ENCODE measurements around the gene CST3.

DNA sequence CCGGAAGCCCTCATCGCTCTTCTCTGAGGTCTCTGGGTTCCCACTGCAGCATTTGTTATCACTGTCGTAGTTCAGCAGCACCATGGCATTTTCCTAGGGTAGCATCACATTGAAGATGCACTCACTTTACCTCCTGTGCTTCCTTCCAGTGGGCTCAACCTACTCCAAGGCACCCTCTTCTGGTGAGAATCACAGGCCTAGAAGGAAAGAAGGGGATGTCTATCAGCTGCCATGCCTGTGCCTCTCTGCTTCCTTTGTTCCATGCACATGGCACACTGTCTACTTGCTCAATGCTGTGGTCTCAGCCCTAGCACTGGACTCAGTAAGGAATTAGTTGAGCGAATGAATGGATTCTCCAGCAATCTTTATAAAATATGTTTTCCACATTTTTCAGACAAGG, 28.4 kb upstream of the CST3 start:
- TF ChIP-seq CTCF (IDR thresholded peaks at IDR 0.05) (no peak), EZH2 (IDR thresholded peaks at IDR 0.05; ENCODE audit: borderline replicate concordance, insufficient read depth, low read depth, low read length, poor library complexity, severe bottlenecking) (no peak)

Data from B cell (primary cell).